HEK293T (cell line): Measurements from ENCODE around the gene MATN4.

Source experiments
- BHLHE40 ChIP-seq: fragments of 450-650 bp; IDR thresholded peaks from 2 replicates; pipeline ENCODE4 v1.6.1; 2016; ENCODE audit warnings: mild to moderate bottlenecking, moderate library complexity, borderline replicate concordance
- CTBP1 ChIP-seq: fragments of 450-650 bp; IDR thresholded peaks from 2 replicates; pipeline ENCODE4 v1.6.1; 2016; ENCODE audit warnings: borderline replicate concordance
- ELF4 ChIP-seq: fragments of 450-650 bp; IDR thresholded peaks from 2 replicates; pipeline ENCODE4 v1.6.1; 2017; ENCODE audit warnings: antibody characterized with exemption
- FOXA1 ChIP-seq: fragments of 450-650 bp; IDR thresholded peaks from 2 replicates; pipeline ENCODE4 v1.6.1; 2016; ENCODE audit warnings: mild to moderate bottlenecking
- FOXK2 ChIP-seq: fragments of 450-650 bp; IDR thresholded peaks from 2 replicates; pipeline ENCODE4 v1.6.1; 2016; ENCODE audit warnings: mild to moderate bottlenecking
- FOXM1 ChIP-seq: fragments of 450-650 bp; IDR thresholded peaks from 2 replicates; pipeline ENCODE4 v1.6.1; 2017; ENCODE audit warnings: mild to moderate bottlenecking, borderline replicate concordance
- HDGF ChIP-seq: fragments of 450-650 bp; IDR thresholded peaks from 2 replicates; pipeline ENCODE4 v1.6.1; 2017; ENCODE audit warnings: antibody characterized with exemption, borderline replicate concordance
- LEF1 ChIP-seq: fragments of 450-650 bp; IDR thresholded peaks from 2 replicates; pipeline ENCODE4 v1.6.1; 2017; ENCODE audit warnings: mild to moderate bottlenecking, borderline replicate concordance
- SP1 ChIP-seq: fragments of 450-650 bp; IDR thresholded peaks from 2 replicates; pipeline ENCODE4 v1.6.1; 2017
- SUZ12 ChIP-seq: fragments of 450-650 bp; IDR thresholded peaks from 2 replicates; pipeline ENCODE4 v1.6.1; 2016; ENCODE audit warnings: mild to moderate bottlenecking
- TARDBP ChIP-seq: fragments of 450-650 bp; IDR thresholded peaks from 2 replicates; pipeline ENCODE4 v1.6.1; 2016
- TF ChIP-seq, protein P1 (sequence below): fragments of 450-650 bp; IDR thresholded peaks from 2 replicates; pipeline ENCODE4 v1.6.1; 2016

DNA sequence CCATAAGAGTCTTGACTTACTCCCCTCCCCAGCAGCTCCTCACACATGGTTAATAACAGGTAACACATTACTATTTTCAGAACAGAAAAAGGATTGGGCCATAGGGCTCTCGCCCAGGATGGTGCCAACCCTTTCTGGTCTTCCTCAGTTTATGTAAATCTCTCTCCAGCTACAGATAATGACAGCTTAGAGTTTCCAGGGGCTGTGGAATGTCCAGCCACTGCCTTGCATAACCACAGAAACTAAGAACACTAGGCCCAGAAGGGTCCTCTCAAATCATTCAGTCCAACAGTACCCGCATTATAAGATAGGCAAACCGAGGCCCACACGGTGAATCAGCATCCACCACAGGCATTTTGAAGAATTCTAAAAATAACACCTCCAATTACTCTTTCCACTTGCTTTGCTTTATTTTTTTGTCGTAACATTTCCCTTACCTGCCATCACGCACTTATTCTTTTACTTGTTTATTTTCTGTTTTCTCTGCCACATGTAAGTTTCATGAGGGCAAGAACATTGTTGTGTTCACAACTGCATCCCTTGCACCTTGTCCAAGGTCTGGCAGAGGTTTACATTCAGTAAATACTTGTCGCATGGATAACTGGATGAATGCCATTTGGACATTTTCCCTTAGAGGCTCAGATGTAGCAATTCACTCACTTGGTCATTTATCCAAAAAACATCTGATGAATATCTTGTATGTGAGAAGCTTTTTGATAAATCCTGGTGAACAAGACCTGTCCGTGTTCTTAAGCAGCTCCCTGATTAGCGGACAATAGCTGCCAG lies 46.5 kb upstream of the MATN4 start:
- TF ChIP-seq SUZ12 (no peak), FOXK2 (no peak), FOXM1 (no peak), SP1 (no peak), HDGF (no peak), LEF1 (no peak), ELF4 (no peak), FOXA1 (no peak), BHLHE40 (no peak), CTBP1 (no peak), TARDBP (no peak)
- TF ChIP-seq, protein P1, sequence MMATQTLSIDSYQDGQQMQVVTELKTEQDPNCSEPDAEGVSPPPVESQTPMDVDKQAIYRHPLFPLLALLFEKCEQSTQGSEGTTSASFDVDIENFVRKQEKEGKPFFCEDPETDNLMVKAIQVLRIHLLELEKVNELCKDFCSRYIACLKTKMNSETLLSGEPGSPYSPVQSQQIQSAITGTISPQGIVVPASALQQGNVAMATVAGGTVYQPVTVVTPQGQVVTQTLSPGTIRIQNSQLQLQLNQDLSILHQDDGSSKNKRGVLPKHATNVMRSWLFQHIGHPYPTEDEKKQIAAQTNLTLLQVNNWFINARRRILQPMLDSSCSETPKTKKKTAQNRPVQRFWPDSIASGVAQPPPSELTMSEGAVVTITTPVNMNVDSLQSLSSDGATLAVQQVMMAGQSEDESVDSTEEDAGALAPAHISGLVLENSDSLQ, result no peak
